Subcutaneous adipose tissue (tissue), 4 donors: ENCODE measurements around the gene HIVEP3. TPM values are rescaled to one million over a fixed set of nuclear protein-coding genes. Genes with fewer than 3 reads are reported as not detected.

Experiments
- CTCF ChIP-seq: fragments of 450-650 bp; IDR thresholded peaks from one replicate; pipeline ENCODE4 v1.5.1; 2016; ENCODE audit warnings: low read depth, mild to moderate bottlenecking, control low read depth, antibody characterized with exemption, moderate library complexity
- total RNA-seq, 4 donors: library from RNA; depleted of rRNA; stranded (reverse); fragments of >200 nt; gene quantifications; one replicate each; pipeline ENCODE4 v1.1.0, GENCODE V29; 2016

The HIVEP3 gene
- total RNA-seq, 4 donors from 2014 or later: 2.4 to 9.6 (median 5.0) TPM

GRCh38 chr1:41953291-41953690 lies 34.6 kb upstream of the HIVEP3 start:
- TF ChIP-seq CTCF: no peak

- TF ChIP-seq CTCF: no peak
Observed at GRCh38 chr1:41952208-41952607, 33.5 kb upstream of the HIVEP3 start.

- TF ChIP-seq CTCF: no peak
Observed at GRCh38 chr1:41950820-41951219, 32.1 kb upstream of the HIVEP3 start.

- no peak for TF ChIP-seq CTCF
Observed at GRCh38 chr1:41943717-41944116, 25.0 kb upstream of the HIVEP3 start.

- no peak for TF ChIP-seq CTCF
Observed at GRCh38 chr1:41942278-41942677, 23.6 kb upstream of the HIVEP3 start.

- TF ChIP-seq CTCF: no peak
Observed at GRCh38 chr1:41941381-41941780, 22.7 kb upstream of the HIVEP3 start.

GRCh38 chr1:41939194-41939593 lies 20.5 kb upstream of the HIVEP3 start:
- no peak for TF ChIP-seq CTCF

- TF ChIP-seq CTCF: no peak
Observed at GRCh38 chr1:41936107-41936506, 17.4 kb upstream of the HIVEP3 start.
